Keratinocyte (primary cell): ENCODE data around the gene TRIP13. TPM values are rescaled to one million over a fixed set of nuclear protein-coding genes. Genes with fewer than 3 reads are reported as not detected.

Source experiments
- DNase-seq: peaks from one replicate; pipeline ENCODE4 v3.0.0-alpha.2; 2011; ENCODE audit warnings: low read depth, missing footprints, low spot score
- FAIRE-seq: peaks from 2 replicates; lab custom pipeline; 2011; peaks lifted over from hg19 to GRCh38; lab: Jason Lieb, UNC
- H2AFZ ChIP-seq: 2 replicates; pipeline ENCODE4 v1.6.0; 2012; ENCODE audit warnings: low read length, control low read depth, inconsistent platforms; ENCODE audit not compliant: control insufficient read depth
- H3K27ac ChIP-seq: 2 replicates; pipeline ENCODE4 v1.5.1; 2011; ENCODE audit warnings: low read length; ENCODE audit not compliant: control insufficient read depth, insufficient read depth
- H3K27me3 ChIP-seq: 3 replicates; pipeline ENCODE4 v1.6.0; 2011; ENCODE audit warnings: low read length; ENCODE audit not compliant: control insufficient read depth, insufficient read depth; ENCODE audit errors: extremely low read depth
- H3K36me3 ChIP-seq, 2 experiments: 2 replicates in 1 of 2; 3 replicates in 1 of 2; pipeline ENCODE4 v1.5.1; 2011; ENCODE audit warnings: low read length in 2 of 2, mild to moderate bottlenecking in 1 of 2; ENCODE audit not compliant: control insufficient read depth in 2 of 2, insufficient read depth in 2 of 2; ENCODE audit errors: extremely low read depth in 1 of 2
- H3K4me1 ChIP-seq: 3 replicates; pipeline ENCODE4 v1.5.1; 2011; ENCODE audit warnings: low read length; ENCODE audit not compliant: control insufficient read depth, insufficient read depth; ENCODE audit errors: extremely low read depth
- H3K4me2 ChIP-seq: 3 replicates; pipeline ENCODE4 v1.6.0; 2011; ENCODE audit warnings: low read depth, low read length; ENCODE audit not compliant: control insufficient read depth, insufficient read depth; ENCODE audit errors: extremely low read depth
- H3K4me3 ChIP-seq, 3 experiments: fragments of 200-600 bp in 1 of 3; sonication (generic) in 1 of 3; 2 replicates in 2 of 3; 3 replicates in 1 of 3; pipeline ENCODE4 v1.5.1; 2011 to 2016; ENCODE audit warnings: low read length in 3 of 3, mild to moderate bottlenecking in 3 of 3, control low read depth in 2 of 3, inconsistent platforms in 1 of 3, low read depth in 1 of 3, mixed read lengths in 1 of 3, mixed run types in 1 of 3, moderate library complexity in 1 of 3; ENCODE audit not compliant: control insufficient read depth in 2 of 3, insufficient read depth in 2 of 3; ENCODE audit errors: extremely low read depth in 1 of 3
- H3K79me2 ChIP-seq: 2 replicates; pipeline ENCODE4 v1.6.0; 2012; ENCODE audit warnings: low read length; ENCODE audit not compliant: control insufficient read depth, insufficient read depth
- H3K9ac ChIP-seq: 3 replicates; pipeline ENCODE4 v1.6.0; 2011; ENCODE audit warnings: low read length; ENCODE audit not compliant: control insufficient read depth, insufficient read depth; ENCODE audit errors: extremely low read depth
- H3K9me1 ChIP-seq: 3 replicates; pipeline ENCODE4 v1.6.0; 2011; ENCODE audit warnings: low read length; ENCODE audit not compliant: control insufficient read depth, insufficient read depth; ENCODE audit errors: extremely low read depth
- H3K9me3 ChIP-seq: 2 replicates; pipeline ENCODE4 v1.5.1; 2012; ENCODE audit warnings: low read depth, low read length; ENCODE audit not compliant: control insufficient read depth
- H4K20me1 ChIP-seq: 3 replicates; pipeline ENCODE4 v1.6.0; 2011; ENCODE audit warnings: low read length; ENCODE audit not compliant: control insufficient read depth, insufficient read depth; ENCODE audit errors: extremely low read depth
- CTCF ChIP-seq, 3 experiments: IDR thresholded peaks in 1 of 3; conservative IDR thresholded peaks in 1 of 3; optimal IDR thresholded peaks in 1 of 3; 2 replicates in 2 of 3; 3 replicates in 1 of 3; pipeline versions ENCODE3 to v1.5.1; 2011; ENCODE audit warnings: low read length in 3 of 3, mild to moderate bottlenecking in 3 of 3, moderate library complexity in 2 of 3, control low read depth in 1 of 3, inconsistent platforms in 1 of 3; ENCODE audit not compliant: insufficient read depth in 2 of 3; ENCODE audit errors: extremely low read depth in 1 of 3
- EZH2 ChIP-seq: IDR thresholded peaks from one replicate; pipeline ENCODE4 v1.6.1; 2012; ENCODE audit warnings: inconsistent platforms, mild to moderate bottlenecking, low read length, moderate library complexity
- dilution Hi-C: fragments of 300-500 bp; cut with MboI; formaldehyde crosslinking; loops from one replicate; pipeline ENCODE4 v1.7.0; 2020; ENCODE audit warnings: low sequenced_read_pairs; ENCODE audit not compliant: extremely low pct_ligation_motif_present
- polyA plus RNA-seq, 5 experiments: library from polyadenylated mRNA; depleted of rRNA in 3 of 5; stranded (reverse) in 3 of 5; stranded (forward) in 1 of 5; unstranded in 1 of 5; fragments of >200 nt; gene quantifications; 1 replicate in 1 of 5; 2 replicates in 3 of 5; 3 replicates in 1 of 5; pipeline versions ENCODE4 v1.2.1 to v1.2.3, GENCODE V29; 2011 to 2012; ENCODE audit warnings: missing spikeins in 2 of 5, low read depth in 1 of 5, low replicate concordance in 1 of 5

TRIP13 gene
- polyA plus RNA-seq, 1 donor (not counting 4 experiments of a cell fraction or from before 2014, with no cell fraction given): 37.8 TPM

GRCh38 chr5:943918-944620, 51.4 kb downstream of the TRIP13 start:
- no peak for TF ChIP-seq EZH2
- TF ChIP-seq CTCF (optimal IDR thresholded peaks at IDR 0.05 in 1 of 3, IDR thresholded peaks at IDR 0.05 in 1 of 3, conservative IDR thresholded peaks at IDR 0.05 in 1 of 3; ENCODE audit: extremely low read depth in 1 of 3, insufficient read depth in 2 of 3, low read length in 3 of 3): no peak
- no peaks in the 10 kb centered on the region for H3K9me3 ChIP-seq
- no peak overlapping the region for H3K9ac ChIP-seq
- H3K4me1 ChIP-seq: no peaks in the 10 kb centered on the region
- H2AFZ ChIP-seq: no peak overlapping the region
- no peaks in the 10 kb centered on the region for H3K79me2 ChIP-seq
- peaks cover 49% of the 10 kb centered on the region for H3K27me3 ChIP-seq
- H3K9me1 ChIP-seq: no peaks in the 10 kb centered on the region
- no peak for DNase-seq
- no peak overlapping the region for H3K4me2 ChIP-seq
- H3K27ac ChIP-seq: no peak overlapping the region
- dilution Hi-C loops: no loop called here
- H4K20me1 ChIP-seq: no peaks in the 10 kb centered on the region
- no peak overlapping the region for H3K4me3 ChIP-seq
- FAIRE-seq: no peak
- no peaks in the 10 kb centered on the region for H3K36me3 ChIP-seq

GRCh38 chr5:944621-944927, 51.9 kb downstream of the TRIP13 start:
- Histone ChIP-seq H3K27me3 (peaks cover 44% of the 10 kb centered on the region), H3K9me1 (no peaks in the 10 kb centered on the region), H4K20me1 (no peaks in the 10 kb centered on the region), H3K4me3 (no peak overlapping the region), H3K4me2 (no peak overlapping the region), H3K36me3 (no peaks in the 10 kb centered on the region), H3K9me3 (no peaks in the 10 kb centered on the region), H3K9ac (no peak overlapping the region), H2AFZ (no peak overlapping the region), H3K4me1 (no peaks in the 10 kb centered on the region), H3K27ac (no peak overlapping the region), H3K79me2 (no peaks in the 10 kb centered on the region)
- DNase-seq (no peak), FAIRE-seq (no peak)
- TF ChIP-seq CTCF (optimal IDR thresholded peaks at IDR 0.05 in 1 of 3, IDR thresholded peaks at IDR 0.05 in 1 of 3, conservative IDR thresholded peaks at IDR 0.05 in 1 of 3; ENCODE audit: extremely low read depth in 1 of 3, insufficient read depth in 2 of 3, low read length in 3 of 3): no peak
- no peak for TF ChIP-seq EZH2
- dilution Hi-C loops: no loop called here
